ENCODE measurements around the gene COL1A1.
A peak's percentile ranks its signal among the peaks of the same experiment; 100 is the strongest.

The COL1A1 gene

GRCh38 chr17:50145532-50146229 is 55.8 kb downstream of the COL1A1 start:
- no peak for DNase-seq (ENCODE audit: extremely low read depth, low read depth)
- no peak for TF ChIP-seq CTCF (IDR thresholded peaks at IDR 0.05; ENCODE audit: low read depth, low read length, missing control alignments)
- peak overlapping the region; percentile 87 for H3K4me3 ChIP-seq (replicated peaks; ENCODE audit: low read depth, low read length)

- DNase-seq (ENCODE audit: extremely low read depth, low read depth): no peak
- no peak overlapping the region; the same call in 1 of the 2 replicates for H3K4me3 ChIP-seq (replicated peaks; ENCODE audit: low read depth, low read length)
- no peak for TF ChIP-seq CTCF (IDR thresholded peaks at IDR 0.05; ENCODE audit: low read depth, low read length, missing control alignments)
Observed at GRCh38 chr17:50144845-50145531, 56.4 kb downstream of the COL1A1 start.

GRCh38 chr17:50144355-50144754 is 57.1 kb downstream of the COL1A1 start:
- no peak for TF ChIP-seq CTCF (IDR thresholded peaks at IDR 0.05; ENCODE audit: low read depth, low read length, missing control alignments)
- no peak for DNase-seq (ENCODE audit: extremely low read depth, low read depth)
- H3K4me3 ChIP-seq (replicated peaks; ENCODE audit: low read depth, low read length): no peak overlapping the region

- no peak overlapping the region for H3K4me3 ChIP-seq (replicated peaks; ENCODE audit: low read depth, low read length)
- DNase-seq (ENCODE audit: extremely low read depth, low read depth): no peak
- TF ChIP-seq CTCF (IDR thresholded peaks at IDR 0.05; ENCODE audit: low read depth, low read length, missing control alignments): no peak
Observed at GRCh38 chr17:50143461-50144176, 57.8 kb downstream of the COL1A1 start.

GRCh38 chr17:50141745-50142110 is 59.7 kb downstream of the COL1A1 start:
- no peak for DNase-seq (ENCODE audit: extremely low read depth, low read depth)
- H3K4me3 ChIP-seq (replicated peaks; ENCODE audit: low read depth, low read length): no peak overlapping the region
- no peak for TF ChIP-seq CTCF (IDR thresholded peaks at IDR 0.05; ENCODE audit: low read depth, low read length, missing control alignments)

GRCh38 chr17:50141026-50141744 is 60.2 kb downstream of the COL1A1 start:
- no peak for DNase-seq (ENCODE audit: extremely low read depth, low read depth)
- no peak overlapping the region for H3K4me3 ChIP-seq (replicated peaks; ENCODE audit: low read depth, low read length)
- no peak for TF ChIP-seq CTCF (IDR thresholded peaks at IDR 0.05; ENCODE audit: low read depth, low read length, missing control alignments)
